ENCODE results near the gene SRSF8. TPM values are rescaled to one million over a fixed set of nuclear protein-coding genes. Genes with fewer than 3 reads are reported as not detected.

Gene SRSF8
- total and polyA plus RNA-seq, 7 donors: 17.7 to 35.3 (median 26.6) TPM

GRCh38 chr11:95065336-95065735, 1.4 kb upstream of the SRSF8 start:
- DNase-seq (no peak), ATAC-seq (no peak)
- peaks cover 12% of the 10 kb centered on the region for H3K4me1 ChIP-seq
- no peaks in the 10 kb centered on the region for H3K27me3 ChIP-seq (ENCODE audit: insufficient read depth in 3 of 3, low read length in 2 of 3)
- H3K9me3 ChIP-seq: no peaks in the 10 kb centered on the region
- WGBS, 3 donors: 56 to 93% (median 68%) methylated on average over 1 of the region's 1 CpG
- H3K27ac ChIP-seq: no peak overlapping the region
- no peak overlapping the region for H3K4me3 ChIP-seq
- no peak for TF ChIP-seq CTCF (IDR thresholded peaks at IDR 0.05)
- H3K36me3 ChIP-seq (ENCODE audit: insufficient read depth in 1 of 2, low read depth in 1 of 2): no peaks in the 10 kb centered on the region
- intact Hi-C loops (cut with DNase I): loop anchor here (5.0 to 10.0 kb wide), 7 partner anchors 87 to 699 kb away; partner anchors contain the start of genes CWC15 (in 2 of the 2), KDM4D (in 2 of the 2) and SESN3 (in 1 of the 2)

GRCh38 chr11:95067039-95067840, 521 bp downstream of the SRSF8 start:
- TF ChIP-seq CTCF (IDR thresholded peaks at IDR 0.05): peak; percentile 66
- no peaks in the 10 kb centered on the region for H3K36me3 ChIP-seq (ENCODE audit: insufficient read depth in 1 of 2, low read depth in 1 of 2)
- intact Hi-C loops (cut with DNase I): loop anchor here (1.0 to 10.0 kb wide), 8 partner anchors 84 to 698 kb away; partner anchors contain the start of genes CWC15 (in 2 of the 2), KDM4D (in 2 of the 2) and SESN3 (in 1 of the 2)
- no peaks in the 10 kb centered on the region for H3K27me3 ChIP-seq (ENCODE audit: insufficient read depth in 3 of 3, low read length in 2 of 3)
- H3K9me3 ChIP-seq: no peaks in the 10 kb centered on the region
- H3K4me1 ChIP-seq: peaks cover 12% of the 10 kb centered on the region
- peak; percentile 90 to 94 for DNase-seq
- ATAC-seq: peak; percentile 81 to 87 (median 84)
- H3K4me3 ChIP-seq: peak overlapping the region; percentile 84
- H3K27ac ChIP-seq: peak overlapping the region; percentile 93
- 0% methylated on average over 55 to 98 of the region's 98 CpGs for WGBS, 3 donors

GRCh38 chr11:95067841-95068219, 1.1 kb downstream of the SRSF8 start:
- DNase-seq (no peak), ATAC-seq (peak in 2 of 4 donors; percentile 4 to 19)
- no peaks in the 10 kb centered on the region for H3K36me3 ChIP-seq (ENCODE audit: insufficient read depth in 1 of 2, low read depth in 1 of 2)
- H3K27me3 ChIP-seq (ENCODE audit: insufficient read depth in 3 of 3, low read length in 2 of 3): no peaks in the 10 kb centered on the region
- peaks cover 12% of the 10 kb centered on the region for H3K4me1 ChIP-seq
- intact Hi-C loops (cut with DNase I): loop anchor here (1.0 to 10.0 kb wide), 8 partner anchors 83 to 697 kb away; partner anchors contain the start of genes CWC15 (in 2 of the 2), KDM4D (in 2 of the 2) and SESN3 (in 1 of the 2)
- 0 to 1% (median 0%) methylated on average over 16 of the region's 16 CpGs for WGBS, 3 donors
- peak overlapping the region; percentile 93 for H3K27ac ChIP-seq
- H3K9me3 ChIP-seq: no peaks in the 10 kb centered on the region
- TF ChIP-seq CTCF (IDR thresholded peaks at IDR 0.05): no peak
- H3K4me3 ChIP-seq: peak overlapping the region; percentile 84

GRCh38 chr11:95068549-95068948, 1.8 kb downstream of the SRSF8 start:
- ATAC-seq: peak; percentile 84 to 87 (median 86)

More at GRCh38 chr11:95068549-95068948, 1.8 kb downstream of the SRSF8 start:
- TF ChIP-seq CTCF (IDR thresholded peaks at IDR 0.05): no peak
- Histone ChIP-seq H3K36me3 (ENCODE audit: insufficient read depth in 1 of 2, low read depth in 1 of 2) (no peaks in the 10 kb centered on the region), H3K4me1 (peaks cover 12% of the 10 kb centered on the region), H3K4me3 (peak overlapping the region; percentile 84), H3K9me3 (no peaks in the 10 kb centered on the region), H3K27me3 (ENCODE audit: insufficient read depth in 3 of 3, low read length in 2 of 3) (no peaks in the 10 kb centered on the region), H3K27ac (peak overlapping the region; percentile 93)
- DNase-seq: peak; percentile 64 to 84
- 1 to 3% (median 2%) methylated on average over 5 of the region's 5 CpGs for WGBS, 3 donors
- intact Hi-C loops (cut with DNase I): loop anchor here (5.0 to 10.0 kb wide), 7 partner anchors 84 to 696 kb away; partner anchors contain the start of genes CWC15 (in 2 of the 2), KDM4D (in 2 of the 2) and SESN3 (in 1 of the 2)

All from psoas muscle (tissue), 8 donors.